GM23338 (cell line): ENCODE measurements around the gene PCSK1.

ENCODE experiments used
- CTCF ChIP-seq, 2 experiments: fragments of 200-600 bp in 1 of 2; sonication (generic) in 1 of 2; conservative IDR thresholded peaks; 2 replicates each; pipeline versions ENCODE4 v1.5.1 to v1.6.1; 2016 to 2017; ENCODE audit warnings: antibody characterized with exemption in 2 of 2, low read depth in 2 of 2, mild to moderate bottlenecking in 2 of 2, moderate library complexity in 1 of 2
- POLR2AphosphoS5 ChIP-seq: IDR thresholded peaks from 2 replicates; pipeline ENCODE4 v1.6.1; 2016; ENCODE audit warnings: antibody characterized with exemption, low read depth

- no peak for TF ChIP-seq CTCF (conservative IDR thresholded peaks at IDR 0.05; ENCODE audit: low read depth in 2 of 2)
- TF ChIP-seq POLR2AphosphoS5 = no peak
Observed at GRCh38 chr5:96481009-96481786, 48.1 kb upstream of the PCSK1 start.
